GM21381 (cell line): ENCODE measurements around the gene DENND4C.
"Not testable (repeated sequence)": the region's sequence is repeated elsewhere in the genome, so short reads cannot be mapped to it uniquely, and the experiment has no call there.

Source experiments
- ATAC-seq: cut with Tn5 transposase; IDR thresholded peaks from one replicate; pipeline ENCODE4 v1.9.1; 2021; ENCODE audit warnings: mild to moderate bottlenecking, moderate library complexity; ENCODE audit not compliant: unreplicated experiment

The DENND4C gene

GRCh38 chr9:19265602-19266001 lies 35.1 kb downstream of the DENND4C start:
- ATAC-seq = not testable (repeated sequence)

- not testable (repeated sequence) for ATAC-seq
Measured at GRCh38 chr9:19266778-19267384, 36.4 kb downstream of the DENND4C start.

GRCh38 chr9:19269582-19269981 lies 39.1 kb downstream of the DENND4C start:
- no peak for ATAC-seq

GRCh38 chr9:19270421-19270949 lies 40.0 kb downstream of the DENND4C start:
- ATAC-seq = no peak

GRCh38 chr9:19271081-19271480 lies 40.6 kb downstream of the DENND4C start:
- no peak for ATAC-seq

GRCh38 chr9:19281801-19282200 lies 51.3 kb downstream of the DENND4C start:
- no peak for ATAC-seq

GRCh38 chr9:19283072-19283710 lies 52.7 kb downstream of the DENND4C start:
- ATAC-seq = no peak

GRCh38 chr9:19284729-19285128 lies 54.2 kb downstream of the DENND4C start:
- ATAC-seq = no peak

GRCh38 chr9:19286634-19287188 lies 56.2 kb downstream of the DENND4C start:
- no peak for ATAC-seq

- ATAC-seq = no peak
Measured at GRCh38 chr9:19288081-19288480, 57.6 kb downstream of the DENND4C start.

GRCh38 chr9:19290103-19290502 lies 59.6 kb downstream of the DENND4C start:
- no peak for ATAC-seq

- ATAC-seq = no peak
Measured at GRCh38 chr9:19294219-19294618, 63.7 kb downstream of the DENND4C start.

- ATAC-seq = no peak
Measured at GRCh38 chr9:19298436-19299000, 68.0 kb downstream of the DENND4C start.

GRCh38 chr9:19303216-19303615 lies 72.7 kb downstream of the DENND4C start:
- no peak for ATAC-seq

- ATAC-seq = no peak
Measured at GRCh38 chr9:19306568-19306967, 76.1 kb downstream of the DENND4C start.

- ATAC-seq = no peak
Measured at GRCh38 chr9:19310246-19310645, 79.8 kb downstream of the DENND4C start.

GRCh38 chr9:19313573-19313972 lies 83.1 kb downstream of the DENND4C start:
- ATAC-seq = no peak

GRCh38 chr9:19320495-19320894 lies 90.0 kb downstream of the DENND4C start:
- ATAC-seq = no peak

GRCh38 chr9:19331877-19332276 lies 101.4 kb downstream of the DENND4C start:
- no peak for ATAC-seq

- ATAC-seq = no peak
Measured at GRCh38 chr9:19336166-19336565, 105.7 kb downstream of the DENND4C start.

- ATAC-seq = no peak
Measured at GRCh38 chr9:19342947-19343346, 112.5 kb downstream of the DENND4C start.

GRCh38 chr9:19358701-19359100 lies 128.2 kb downstream of the DENND4C start:
- ATAC-seq = no peak
